Measurements from ENCODE around the gene WASHC3. TPM values are rescaled to one million over a fixed set of nuclear protein-coding genes. Genes with fewer than 3 reads are reported as not detected.

Gene WASHC3
- polyA plus RNA-seq, 1 donor (not counting 4 experiments of a cell fraction or from before 2014, with no cell fraction given): 91.0 TPM

GRCh38 chr12:102043928-102044327, 17.9 kb downstream of the WASHC3 start:
- H3K27ac ChIP-seq (ENCODE audit: control insufficient read depth, insufficient read depth, low read length): no peak overlapping the region
- no peaks in the 10 kb centered on the region for H3K27me3 ChIP-seq (ENCODE audit: control insufficient read depth, extremely low read depth, insufficient read depth, low read length)
- H3K9me1 ChIP-seq (ENCODE audit: control insufficient read depth, extremely low read depth, insufficient read depth, low read length): no peaks in the 10 kb centered on the region
- peaks cover 2 to 3% of the 10 kb centered on the region in 2 experiments for H3K36me3 ChIP-seq (ENCODE audit: control insufficient read depth in 2 of 2, extremely low read depth in 1 of 2, insufficient read depth in 2 of 2, low read length in 2 of 2)
- FAIRE-seq (no peak), DNase-seq (ENCODE audit: low read depth, low spot score) (no peak)
- no peaks in the 10 kb centered on the region for H3K79me2 ChIP-seq (ENCODE audit: control insufficient read depth, insufficient read depth, low read length)
- dilution Hi-C loops (cut with MboI; ENCODE audit: extremely low pct_ligation_motif_present, low sequenced_read_pairs): no loop called here
- H3K9me3 ChIP-seq (ENCODE audit: control insufficient read depth, low read depth, low read length): no peaks in the 10 kb centered on the region
- TF ChIP-seq, protein P1, sequence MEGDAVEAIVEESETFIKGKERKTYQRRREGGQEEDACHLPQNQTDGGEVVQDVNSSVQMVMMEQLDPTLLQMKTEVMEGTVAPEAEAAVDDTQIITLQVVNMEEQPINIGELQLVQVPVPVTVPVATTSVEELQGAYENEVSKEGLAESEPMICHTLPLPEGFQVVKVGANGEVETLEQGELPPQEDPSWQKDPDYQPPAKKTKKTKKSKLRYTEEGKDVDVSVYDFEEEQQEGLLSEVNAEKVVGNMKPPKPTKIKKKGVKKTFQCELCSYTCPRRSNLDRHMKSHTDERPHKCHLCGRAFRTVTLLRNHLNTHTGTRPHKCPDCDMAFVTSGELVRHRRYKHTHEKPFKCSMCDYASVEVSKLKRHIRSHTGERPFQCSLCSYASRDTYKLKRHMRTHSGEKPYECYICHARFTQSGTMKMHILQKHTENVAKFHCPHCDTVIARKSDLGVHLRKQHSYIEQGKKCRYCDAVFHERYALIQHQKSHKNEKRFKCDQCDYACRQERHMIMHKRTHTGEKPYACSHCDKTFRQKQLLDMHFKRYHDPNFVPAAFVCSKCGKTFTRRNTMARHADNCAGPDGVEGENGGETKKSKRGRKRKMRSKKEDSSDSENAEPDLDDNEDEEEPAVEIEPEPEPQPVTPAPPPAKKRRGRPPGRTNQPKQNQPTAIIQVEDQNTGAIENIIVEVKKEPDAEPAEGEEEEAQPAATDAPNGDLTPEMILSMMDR (optimal IDR thresholded peaks at IDR 0.05 in 1 of 3, IDR thresholded peaks at IDR 0.05 in 1 of 3, conservative IDR thresholded peaks at IDR 0.05 in 1 of 3; ENCODE audit: extremely low read depth in 1 of 3, insufficient read depth in 2 of 3, low read length in 3 of 3): no peak
- H4K20me1 ChIP-seq (ENCODE audit: control insufficient read depth, extremely low read depth, insufficient read depth, low read length): no peaks in the 10 kb centered on the region
- no peak overlapping the region for H3K9ac ChIP-seq (ENCODE audit: control insufficient read depth, extremely low read depth, insufficient read depth, low read length)
- no peak overlapping the region for H2AFZ ChIP-seq (ENCODE audit: control insufficient read depth, low read length)
- H3K4me2 ChIP-seq (ENCODE audit: control insufficient read depth, extremely low read depth, insufficient read depth, low read depth, low read length): no peak overlapping the region
- H3K4me3 ChIP-seq (ENCODE audit: control insufficient read depth in 2 of 3, extremely low read depth in 1 of 3, insufficient read depth in 2 of 3, low read depth in 1 of 3, low read length in 3 of 3): no peak overlapping the region
- H3K4me1 ChIP-seq (ENCODE audit: control insufficient read depth, extremely low read depth, insufficient read depth, low read length): no peaks in the 10 kb centered on the region

DNA sequence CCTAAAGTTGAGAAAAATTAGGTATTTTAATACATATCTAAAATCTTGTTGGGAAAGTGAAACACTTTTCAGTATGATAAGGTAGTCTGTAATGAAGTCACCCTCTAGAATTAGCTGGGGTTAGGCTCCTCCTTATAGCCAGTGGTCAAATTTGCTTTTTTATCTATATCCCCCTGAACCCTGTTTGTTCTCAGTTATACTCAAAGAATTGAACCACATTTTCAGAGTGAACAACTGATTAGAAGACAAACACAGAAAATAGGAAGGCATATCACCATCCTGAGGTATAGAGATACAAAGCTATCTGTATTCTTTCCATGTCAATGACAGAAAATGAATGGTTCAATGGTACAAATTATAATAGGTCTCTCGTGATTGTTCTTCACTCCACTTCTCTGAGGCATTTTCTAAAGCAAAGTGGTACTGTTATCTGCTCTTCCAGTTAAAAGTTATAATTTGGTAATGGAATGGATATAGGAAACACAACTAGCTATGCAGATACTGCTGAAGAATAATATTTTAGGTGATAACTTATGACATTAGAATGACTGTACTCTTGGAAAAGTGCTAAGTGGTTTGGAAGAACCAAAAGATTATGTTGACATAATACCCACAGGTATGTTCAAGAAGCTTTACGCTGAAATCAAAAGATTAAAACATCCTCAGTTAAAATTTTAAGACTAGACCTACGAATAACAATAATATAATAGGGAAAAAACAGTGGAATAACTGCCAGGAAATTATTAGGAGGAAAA, 27.6 kb downstream of the WASHC3 start:
- H3K27ac ChIP-seq (ENCODE audit: control insufficient read depth, insufficient read depth, low read length): no peak overlapping the region
- H3K4me3 ChIP-seq (ENCODE audit: control insufficient read depth in 2 of 3, extremely low read depth in 1 of 3, insufficient read depth in 2 of 3, low read depth in 1 of 3, low read length in 3 of 3): no peak overlapping the region
- no peak overlapping the region for H3K9ac ChIP-seq (ENCODE audit: control insufficient read depth, extremely low read depth, insufficient read depth, low read length)
- H3K9me3 ChIP-seq (ENCODE audit: control insufficient read depth, low read depth, low read length): no peaks in the 10 kb centered on the region
- peaks cover 6% of the 10 kb centered on the region for H3K4me1 ChIP-seq (ENCODE audit: control insufficient read depth, extremely low read depth, insufficient read depth, low read length)
- FAIRE-seq (no peak), DNase-seq (ENCODE audit: low read depth, low spot score) (no peak)
- H3K27me3 ChIP-seq (ENCODE audit: control insufficient read depth, extremely low read depth, insufficient read depth, low read length): no peaks in the 10 kb centered on the region
- H3K4me2 ChIP-seq (ENCODE audit: control insufficient read depth, extremely low read depth, insufficient read depth, low read depth, low read length): no peak overlapping the region
- H2AFZ ChIP-seq (ENCODE audit: control insufficient read depth, low read length): no peak overlapping the region
- no peaks in the 10 kb centered on the region for H3K9me1 ChIP-seq (ENCODE audit: control insufficient read depth, extremely low read depth, insufficient read depth, low read length)
- H3K36me3 ChIP-seq (ENCODE audit: control insufficient read depth in 2 of 2, extremely low read depth in 1 of 2, insufficient read depth in 2 of 2, low read length in 2 of 2): no peaks in the 10 kb centered on the region
- dilution Hi-C loops (cut with MboI; ENCODE audit: extremely low pct_ligation_motif_present, low sequenced_read_pairs): no loop called here
- no peaks in the 10 kb centered on the region for H4K20me1 ChIP-seq (ENCODE audit: control insufficient read depth, extremely low read depth, insufficient read depth, low read length)
- TF ChIP-seq, protein P1 (optimal IDR thresholded peaks at IDR 0.05 in 1 of 3, IDR thresholded peaks at IDR 0.05 in 1 of 3, conservative IDR thresholded peaks at IDR 0.05 in 1 of 3; ENCODE audit: extremely low read depth in 1 of 3, insufficient read depth in 2 of 3, low read length in 3 of 3): no peak
- TF ChIP-seq EZH2 (IDR thresholded peaks at IDR 0.05; ENCODE audit: low read length): no peak
- H3K79me2 ChIP-seq (ENCODE audit: control insufficient read depth, insufficient read depth, low read length): no peaks in the 10 kb centered on the region
